HepG2 (cell line): Measurements from ENCODE around the gene IFIT2. TPM values are rescaled to one million over a fixed set of nuclear protein-coding genes. Genes with fewer than 3 reads are reported as not detected.

ENCODE experiments used
- ATAC-seq: fragments of 200-7000 bp; cut with Tn5 transposase; 3 replicates; pipeline ENCODE4 v1.9.1; 2020; ENCODE audit warnings: mild to moderate bottlenecking, moderate library complexity
- BruUV-seq: library from RNA; stranded (reverse); fragments of 400-500 nt; replicated peaks from 2 replicates; lab custom pipeline; 2021; lab: Mats Ljungman, UMichigan
- CTCF ChIA-PET: fragments of 300-600 bp; formaldehyde crosslinking; extraction: SDS; loops from one replicate; lab custom pipeline; 2021; ENCODE audit warnings: low total read pairs, inconsistent platforms, low intra/inter-chr PET ratio; lab: Yijun Ruan, JAX
- POLR2A ChIA-PET: fragments of 350-600 bp; sonication (Branson Sonifier 250); formaldehyde crosslinking; loops from one replicate; lab custom pipeline; 2020; ENCODE audit warnings: antibody characterized with exemption, inconsistent platforms; lab: Yijun Ruan, JAX
- DNase-seq: peaks from one replicate; pipeline ENCODE4 v3.0.0-alpha.2; 2015; ENCODE audit warnings: low spot score
- FAIRE-seq: peaks from 3 replicates; lab custom pipeline; 2011; peaks lifted over from hg19 to GRCh38; lab: Jason Lieb, UNC
- H2AFZ ChIP-seq: one replicate; pipeline ENCODE4 v1.6.1; 2011; ENCODE audit warnings: low read length, inconsistent platforms
- H3K27ac ChIP-seq: fragments of 300-600 bp; 3 replicates; pipeline ENCODE4 v1.8.0; 2011; ENCODE audit warnings: mixed run types, mild to moderate bottlenecking, mixed read lengths, low read length, inconsistent platforms; ENCODE audit not compliant: insufficient read depth; ENCODE audit errors: extremely low read length
- H3K27me3 ChIP-seq, 2 experiments: fragments of 200-600 bp in 1 of 2; 2 replicates in 1 of 2; 3 replicates in 1 of 2; pipeline versions ENCODE4 v1.6.0 to v1.8.0; 2011; ENCODE audit warnings: low read length in 2 of 2, mild to moderate bottlenecking in 2 of 2, moderate library complexity in 2 of 2, inconsistent platforms in 1 of 2; ENCODE audit not compliant: insufficient read depth in 2 of 2, control insufficient read depth in 1 of 2
- H3K36me3 ChIP-seq, 2 experiments: fragments of 200-600 bp in 1 of 2; replicated peaks in 1 of 2; 2 replicates in 1 of 2; 3 replicates in 1 of 2; pipeline versions ENCODE4 v1.5.1 to v1.8.0; 2011; ENCODE audit warnings: low read length in 2 of 2, inconsistent platforms in 1 of 2; ENCODE audit not compliant: insufficient read depth in 2 of 2, control insufficient read depth in 1 of 2
- H3K4me1 ChIP-seq: 2 replicates; pipeline ENCODE4 v1.5.1; 2012; ENCODE audit warnings: low read length, inconsistent platforms; ENCODE audit not compliant: insufficient read depth
- H3K4me2 ChIP-seq: 2 replicates; pipeline ENCODE4 v1.6.0; 2011; ENCODE audit warnings: low read depth, low read length, inconsistent platforms
- H3K4me3 ChIP-seq, 3 experiments: fragments of 200-600 bp in 1 of 3; sonication (generic), shearing (Covaris generic) in 1 of 3; replicated peaks in 1 of 3; 2 replicates each; pipeline ENCODE4 v1.5.1; 2011 to 2016; ENCODE audit warnings: low read length in 3 of 3, inconsistent platforms in 2 of 3, low read depth in 2 of 3, mild to moderate bottlenecking in 2 of 3, control low read depth in 1 of 3, mixed read lengths in 1 of 3; ENCODE audit not compliant: insufficient read depth in 1 of 3
- H3K79me2 ChIP-seq: one replicate; pipeline ENCODE4 v1.6.1; 2011; ENCODE audit warnings: low read length, inconsistent platforms; ENCODE audit not compliant: insufficient read depth
- H3K9ac ChIP-seq: 2 replicates; pipeline ENCODE4 v1.6.0; 2011; ENCODE audit warnings: mild to moderate bottlenecking, low read depth, low read length, inconsistent platforms; ENCODE audit not compliant: insufficient read depth
- H3K9me3 ChIP-seq: 2 replicates; pipeline ENCODE4 v1.5.1; 2012; ENCODE audit warnings: mild to moderate bottlenecking, low read length
- H4K20me1 ChIP-seq: 2 replicates; pipeline ENCODE4 v1.6.0; 2011; ENCODE audit warnings: inconsistent platforms, mild to moderate bottlenecking, low read length, moderate library complexity; ENCODE audit not compliant: insufficient read depth
- FOXO1 ChIP-seq: sonication (generic); formaldehyde crosslinking; IDR thresholded peaks from 2 replicates; pipeline ENCODE4 v1.4.0; 2020; ENCODE audit warnings: missing genetic modification reagents
- HBP1 ChIP-seq: IDR thresholded peaks from 2 replicates; pipeline ENCODE4 v1.6.1; 2016; ENCODE audit warnings: low read depth, control low read depth
- MAFK ChIP-seq, 2 experiments: IDR thresholded peaks in 1 of 2; conservative IDR thresholded peaks in 1 of 2; 2 replicates each; pipeline ENCODE4 v1.6.1; 2011; ENCODE audit warnings: improper control_type of control experiment in 2 of 2, low read length in 2 of 2
- MATR3 ChIP-seq: sonication (generic); formaldehyde crosslinking; IDR thresholded peaks from 2 replicates; pipeline ENCODE4 v1.4.0; 2020; ENCODE audit warnings: missing genetic modification reagents
- MEIS1 ChIP-seq: sonication (generic); formaldehyde crosslinking; IDR thresholded peaks from 2 replicates; pipeline ENCODE4 v1.9.0; 2021; ENCODE audit warnings: mild to moderate bottlenecking, missing genetic modification reagents, moderate library complexity, borderline replicate concordance
- MXD4 ChIP-seq: IDR thresholded peaks from 2 replicates; pipeline ENCODE4 v1.6.1; 2016; ENCODE audit warnings: mild to moderate bottlenecking, missing biosample characterization, missing genetic modification reagents
- ZBTB14 ChIP-seq: sonication (generic); formaldehyde crosslinking; IDR thresholded peaks from 2 replicates; pipeline ENCODE4 v1.4.0; 2020; ENCODE audit warnings: missing genetic modification reagents
- ZNF142 ChIP-seq: sonication (generic); formaldehyde crosslinking; IDR thresholded peaks from 2 replicates; pipeline ENCODE4 v1.4.0; 2020; ENCODE audit warnings: missing genetic modification reagents
- ZNF773 ChIP-seq: sonication (generic); formaldehyde crosslinking; IDR thresholded peaks from 2 replicates; pipeline ENCODE4 v1.4.0; 2020; ENCODE audit warnings: missing genetic modification reagents, borderline replicate concordance
- WGBS: methylation state at CpG from one replicate; pipeline ENCODE4 v1.1.6; 2017; ENCODE audit warnings: low lambda C conversion rate; 5-methylcytosine and 5-hydroxymethylcytosine counted together
- in situ Hi-C: cut with HindIII; loops from 2 replicates; pipeline ENCODE4 v1.10.0; 2017; ENCODE audit warnings: low pct_unique_long_range_greater_than_20kb; ENCODE audit not compliant: extremely low pct_ligation_motif_present
- intact Hi-C: fragments of 100-400 bp; cut with micrococcal nuclease; formaldehyde crosslinking; loops from one replicate; pipeline ENCODE4 v1.10.0; 2022; ENCODE audit not compliant: unreplicated experiment
- polyA plus RNA-seq, 8 experiments: library from polyadenylated mRNA; depleted of rRNA in 3 of 8; stranded (reverse) in 7 of 8; unstranded in 1 of 8; fragments of >200 nt; fragmentation: Illumina TruSeq in 4 of 8; extraction: Trizol in 4 of 8; gene quantifications; 2 replicates each; pipeline versions ENCODE4 v1.2.1 to v1.2.3, GENCODE V29; 2011 to 2016; ENCODE audit warnings: low read depth in 4 of 8, missing spikeins in 1 of 8, mixed read lengths in 1 of 8; ENCODE audit not compliant: insufficient read depth in 1 of 8
- total RNA-seq, 5 experiments: library from RNA; depleted of rRNA; stranded (reverse); fragments of >200 nt; fragmentation: Illumina TruSeq; extraction: Trizol; gene quantifications; 2 replicates each; pipeline ENCODE4 v1.2.3, GENCODE V29; 2016; ENCODE audit warnings: low read depth in 1 of 5
- TF ChIP-seq, protein P1 (sequence below): sonication (generic); formaldehyde crosslinking; IDR thresholded peaks from 2 replicates; pipeline ENCODE4 v1.5.0; 2020; ENCODE audit warnings: mild to moderate bottlenecking, missing genetic modification reagents, moderate library complexity
- TF ChIP-seq, protein P2 (sequence below): sonication (generic); formaldehyde crosslinking; conservative IDR thresholded peaks from 2 replicates; pipeline ENCODE4 v1.8.0; 2022; ENCODE audit warnings: low read depth, missing genetic modification reagents

Gene IFIT2
- total and polyA plus RNA-seq, 2 of the 13 experiments (the other 11 are each of a cell fraction or from before 2014, with no cell fraction given) = 0.04 to 0.15 TPM

- TF ChIP-seq ZNF142 (CRISPR knock-in tag) (no peak), HBP1 (no peak)
- TF ChIP-seq, all 625 proteins: peak for 0
Observed at GRCh38 chr10:89337484-89337883, 35.6 kb downstream of the IFIT2 start (continued).

DNA sequence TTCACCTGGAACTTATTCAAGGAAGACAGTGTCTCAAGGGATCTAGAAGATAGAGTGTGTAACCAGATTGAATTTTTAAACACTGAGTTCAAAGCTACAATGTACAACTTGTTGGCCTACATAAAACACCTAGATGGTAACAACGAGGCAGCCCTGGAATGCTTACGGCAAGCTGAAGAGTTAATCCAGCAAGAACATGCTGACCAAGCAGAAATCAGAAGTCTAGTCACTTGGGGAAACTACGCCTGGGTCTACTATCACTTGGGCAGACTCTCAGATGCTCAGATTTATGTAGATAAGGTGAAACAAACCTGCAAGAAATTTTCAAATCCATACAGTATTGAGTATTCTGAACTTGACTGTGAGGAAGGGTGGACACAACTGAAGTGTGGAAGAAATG lies 36.9 kb downstream of the IFIT2 start:
- no peak overlapping the region for H3K4me3 ChIP-seq
- in situ Hi-C loops (no loop called here), intact Hi-C loops (no loop called here)
- BruUV-seq = no TSS peak
- no peaks in the 10 kb centered on the region for H4K20me1 ChIP-seq
- H3K9me3 ChIP-seq = no peaks in the 10 kb centered on the region
- no peaks in the 10 kb centered on the region for H3K79me2 ChIP-seq
- no peak for ATAC-seq
- H3K4me2 ChIP-seq = no peak overlapping the region
- no peak overlapping the region for H3K9ac ChIP-seq
- H3K36me3 ChIP-seq = 0 out of 5 replicates have a peak, but pooled peaks cover 0 to 3% of the 10 kb centered on the region in 2 experiments
- CTCF ChIA-PET = no interaction called here
- 93% methylated on average over 3 of the region's 3 CpGs for WGBS
- no peak for FAIRE-seq
- DNase-seq = no peak
- POLR2A ChIA-PET = no interaction called here
- no peak overlapping the region for H3K27ac ChIP-seq
- H2AFZ ChIP-seq = no peak overlapping the region
- H3K27me3 ChIP-seq = no peaks in the 10 kb centered on the region
- H3K4me1 ChIP-seq = peaks cover 5% of the 10 kb centered on the region
- TF ChIP-seq ZBTB14 (CRISPR knock-in tag) (no peak), MXD4 (CRISPR knock-in tag) (no peak), MATR3 (no peak), MEIS1 (no peak), FOXO1 (CRISPR knock-in tag) (no peak), MAFK (conservative IDR thresholded peaks at IDR 0.05 in 1 of 2, IDR thresholded peaks at IDR 0.05 in 1 of 2; ENCODE audit: low read length in 2 of 2) (peak; percentile 91 to 94), ZNF773 (CRISPR knock-in tag) (no peak)
- TF ChIP-seq, protein P1, sequence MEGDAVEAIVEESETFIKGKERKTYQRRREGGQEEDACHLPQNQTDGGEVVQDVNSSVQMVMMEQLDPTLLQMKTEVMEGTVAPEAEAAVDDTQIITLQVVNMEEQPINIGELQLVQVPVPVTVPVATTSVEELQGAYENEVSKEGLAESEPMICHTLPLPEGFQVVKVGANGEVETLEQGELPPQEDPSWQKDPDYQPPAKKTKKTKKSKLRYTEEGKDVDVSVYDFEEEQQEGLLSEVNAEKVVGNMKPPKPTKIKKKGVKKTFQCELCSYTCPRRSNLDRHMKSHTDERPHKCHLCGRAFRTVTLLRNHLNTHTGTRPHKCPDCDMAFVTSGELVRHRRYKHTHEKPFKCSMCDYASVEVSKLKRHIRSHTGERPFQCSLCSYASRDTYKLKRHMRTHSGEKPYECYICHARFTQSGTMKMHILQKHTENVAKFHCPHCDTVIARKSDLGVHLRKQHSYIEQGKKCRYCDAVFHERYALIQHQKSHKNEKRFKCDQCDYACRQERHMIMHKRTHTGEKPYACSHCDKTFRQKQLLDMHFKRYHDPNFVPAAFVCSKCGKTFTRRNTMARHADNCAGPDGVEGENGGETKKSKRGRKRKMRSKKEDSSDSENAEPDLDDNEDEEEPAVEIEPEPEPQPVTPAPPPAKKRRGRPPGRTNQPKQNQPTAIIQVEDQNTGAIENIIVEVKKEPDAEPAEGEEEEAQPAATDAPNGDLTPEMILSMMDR (CRISPR knock-in tag) = no peak
- TF ChIP-seq, protein P2, sequence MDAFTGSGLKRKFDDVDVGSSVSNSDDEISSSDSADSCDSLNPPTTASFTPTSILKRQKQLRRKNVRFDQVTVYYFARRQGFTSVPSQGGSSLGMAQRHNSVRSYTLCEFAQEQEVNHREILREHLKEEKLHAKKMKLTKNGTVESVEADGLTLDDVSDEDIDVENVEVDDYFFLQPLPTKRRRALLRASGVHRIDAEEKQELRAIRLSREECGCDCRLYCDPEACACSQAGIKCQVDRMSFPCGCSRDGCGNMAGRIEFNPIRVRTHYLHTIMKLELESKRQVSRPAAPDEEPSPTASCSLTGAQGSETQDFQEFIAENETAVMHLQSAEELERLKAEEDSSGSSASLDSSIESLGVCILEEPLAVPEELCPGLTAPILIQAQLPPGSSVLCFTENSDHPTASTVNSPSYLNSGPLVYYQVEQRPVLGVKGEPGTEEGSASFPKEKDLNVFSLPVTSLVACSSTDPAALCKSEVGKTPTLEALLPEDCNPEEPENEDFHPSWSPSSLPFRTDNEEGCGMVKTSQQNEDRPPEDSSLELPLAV (CRISPR knock-in tag) = no peak
